GM21360 (cell line): ENCODE measurements around the gene BLOC1S3.

ENCODE experiments used
- ATAC-seq: cut with Tn5 transposase; IDR thresholded peaks from one replicate; pipeline ENCODE4 v1.9.1; 2021; ENCODE audit warnings: mild to moderate bottlenecking, moderate library complexity; ENCODE audit not compliant: unreplicated experiment

The BLOC1S3 gene

GRCh38 chr19:45146251-45146650 is 32.3 kb upstream of the BLOC1S3 start:
- ATAC-seq, result no peak

GRCh38 chr19:45146741-45147205 is 31.8 kb upstream of the BLOC1S3 start:
- ATAC-seq, result no peak

- ATAC-seq, result no peak
Measured at GRCh38 chr19:45147835-45148676, 30.5 kb upstream of the BLOC1S3 start.

- no peak for ATAC-seq
Measured at GRCh38 chr19:45149129-45149528, 29.5 kb upstream of the BLOC1S3 start.

- no peak for ATAC-seq
Measured at GRCh38 chr19:45150180-45150579, 28.4 kb upstream of the BLOC1S3 start.

GRCh38 chr19:45150751-45151281 is 27.8 kb upstream of the BLOC1S3 start:
- no peak for ATAC-seq

- ATAC-seq, result no peak
Measured at GRCh38 chr19:45151320-45151719, 27.3 kb upstream of the BLOC1S3 start.

GRCh38 chr19:45151821-45152503 is 26.6 kb upstream of the BLOC1S3 start:
- no peak for ATAC-seq

GRCh38 chr19:45152504-45153338 is 25.9 kb upstream of the BLOC1S3 start:
- ATAC-seq, result no peak

GRCh38 chr19:45153339-45154063 is 25.1 kb upstream of the BLOC1S3 start:
- no peak for ATAC-seq

GRCh38 chr19:45154064-45154827 is 24.3 kb upstream of the BLOC1S3 start:
- ATAC-seq, result no peak

GRCh38 chr19:45156011-45156630 is 22.5 kb upstream of the BLOC1S3 start:
- ATAC-seq, result no peak

GRCh38 chr19:45156751-45157150 is 21.8 kb upstream of the BLOC1S3 start:
- no peak for ATAC-seq

- ATAC-seq, result no peak
Measured at GRCh38 chr19:45158503-45159209, 19.9 kb upstream of the BLOC1S3 start.

GRCh38 chr19:45159210-45159970 is 19.2 kb upstream of the BLOC1S3 start:
- no peak for ATAC-seq

GRCh38 chr19:45159971-45160324 is 18.6 kb upstream of the BLOC1S3 start:
- ATAC-seq, result no peak

GRCh38 chr19:45160870-45161737 is 17.5 kb upstream of the BLOC1S3 start, which contains the start of gene NKPD1:
Gene NKPD1 (minus strand): TSS chr19:45160982. CDS start chr19:45160150, 832 bp downstream.
- ATAC-seq, result no peak
